Activated naive CD8-positive, alpha-beta T cell treated with anti-CD3 and anti-CD28 coated beads, Interleukin-2, amount 10 ng/mL, durations not matched to agents 7 days and 5 days (primary cell): ENCODE measurements around the gene CASP5. TPM values are rescaled to one million over a fixed set of nuclear protein-coding genes. Genes with fewer than 3 reads are reported as not detected.
"Not testable (repeated sequence)": the region's sequence is repeated elsewhere in the genome, so short reads cannot be mapped to it uniquely, and the experiment has no call there.

ENCODE experiments used
- ATAC-seq: fragments of 150-1000 bp; cut with Tn5 transposase; one replicate; pipeline ENCODE4 v1.10.0; 2021; ENCODE audit warnings: low read depth, moderate library complexity
- POLR2A ChIA-PET: fragments of 350-600 bp; sonication (Branson Sonifier 250); formaldehyde crosslinking; loops from one replicate; lab custom pipeline; 2021; ENCODE audit warnings: antibody characterized with exemption; lab: Charles Lee
- DNase-seq: peaks from one replicate; pipeline ENCODE4 v3.0.0; 2021
- H3K27ac Mint-ChIP-seq: one replicate; pipeline ENCODE4 v1.8.0; 2022; ENCODE audit warnings: mild to moderate bottlenecking, mixed read lengths
- H3K27me3 Mint-ChIP-seq: one replicate; pipeline ENCODE4 v1.8.0; 2022; ENCODE audit warnings: mild to moderate bottlenecking, moderate library complexity, mixed read lengths
- H3K36me3 Mint-ChIP-seq: one replicate; pipeline ENCODE4 v1.8.0; 2021; ENCODE audit warnings: mild to moderate bottlenecking, mixed read lengths
- H3K4me1 Mint-ChIP-seq: one replicate; pipeline ENCODE4 v1.8.0; 2021; ENCODE audit warnings: mixed read lengths
- H3K4me3 Mint-ChIP-seq: one replicate; pipeline ENCODE4 v1.8.0; 2022; ENCODE audit warnings: mild to moderate bottlenecking, moderate library complexity, mixed read lengths
- H3K9me3 Mint-ChIP-seq: one replicate; pipeline ENCODE4 v1.8.0; 2021; ENCODE audit warnings: mixed read lengths
- total RNA-seq, 2 experiments: library from RNA; stranded (reverse); gene quantifications; one replicate each; pipeline ENCODE4 v1.2.3, GENCODE V29; 2021

Gene CASP5
- not detected for total RNA-seq

DNA sequence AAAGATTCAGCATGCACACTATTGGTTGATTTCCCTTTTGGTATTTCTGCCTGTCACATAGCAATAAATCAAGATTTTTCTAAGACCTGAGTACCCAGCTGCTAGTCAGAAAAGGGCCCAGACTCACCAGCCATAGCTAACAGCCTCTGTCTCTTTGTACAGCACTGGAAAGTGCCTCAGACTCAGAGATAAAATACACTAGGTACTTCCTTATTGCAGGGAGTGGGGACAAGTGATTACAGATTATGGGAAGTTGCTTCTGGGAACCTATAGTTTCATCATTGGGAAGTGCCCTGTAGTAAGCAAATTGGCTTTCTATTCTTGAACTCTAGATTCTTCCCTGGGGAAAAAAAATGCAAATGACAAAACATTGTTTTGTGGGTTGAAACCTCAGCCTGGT, at the start of gene CASP5:
Gene CASP5, minus strand, starts transcription at position 166 of the 400 bp plus-strand sequence. Its CDS starts 32 bp downstream, at position 134.
- Mint-ChIP-seq H3K27ac (no peak within 1 kb of the TSS), H3K9me3 (peaks cover 2% of the 10 kb centered on the region), H3K27me3 (no peaks in the 10 kb centered on the region), H3K36me3 (peaks cover 35% of the 10 kb centered on the region), H3K4me1 (peaks cover 7% of the 10 kb centered on the region), H3K4me3 (no peak within 1 kb of the TSS)
- DNase-seq (no peak), ATAC-seq (no peak)
- POLR2A ChIA-PET, result no interaction called here

GRCh38 chr11:105072080-105072479, 49.1 kb upstream of the CASP5 start:
- H3K4me1 Mint-ChIP-seq, result peaks cover 13% of the 10 kb centered on the region
- H3K4me3 Mint-ChIP-seq, POLR2A ChIA-PET, H3K9me3 Mint-ChIP-seq, DNase-seq, H3K27ac Mint-ChIP-seq, H3K27me3 Mint-ChIP-seq, ATAC-seq, H3K36me3 Mint-ChIP-seq: not testable (repeated sequence)

DNA sequence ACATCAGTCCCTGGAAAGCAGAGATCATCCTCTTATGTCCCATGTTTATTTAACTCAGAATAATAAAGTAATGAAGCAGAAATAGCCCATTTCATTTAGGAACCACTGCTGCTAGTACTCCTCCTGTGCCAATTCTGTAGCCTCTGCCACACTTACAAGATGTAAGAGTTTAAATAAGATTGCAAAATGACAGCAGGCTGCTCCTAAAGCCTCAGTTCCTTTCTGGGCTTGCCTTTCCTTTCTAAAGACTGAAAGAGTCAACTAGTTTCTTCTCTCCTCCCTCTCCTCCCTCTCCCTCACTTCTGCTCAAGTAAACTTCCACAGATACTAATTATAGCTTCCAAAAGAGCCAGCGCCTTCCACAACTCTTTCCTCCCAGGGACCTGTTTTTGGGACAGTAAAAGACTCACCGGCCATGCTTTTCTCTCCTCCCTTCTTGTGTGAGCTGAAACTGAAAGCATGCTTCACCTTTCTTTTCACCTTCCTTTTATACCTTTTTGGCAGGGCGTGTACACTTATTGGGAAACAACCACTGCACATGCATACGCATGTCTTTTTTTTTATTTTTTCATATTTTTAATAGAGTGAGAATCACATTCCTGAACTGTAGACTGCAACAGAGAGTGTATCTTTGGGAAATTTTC, 48.2 kb upstream of the CASP5 start:
- peaks cover 13% of the 10 kb centered on the region for H3K4me1 Mint-ChIP-seq
- peaks cover 3% of the 10 kb centered on the region for H3K9me3 Mint-ChIP-seq
- peaks cover 8% of the 10 kb centered on the region for H3K36me3 Mint-ChIP-seq
- no peaks in the 10 kb centered on the region for H3K27me3 Mint-ChIP-seq
- POLR2A ChIA-PET, result interaction anchor here (0.7 kb wide), 1 partner anchor 183 kb away, joined by 4 read pairs; no protein-coding TSS in a partner anchor
- DNase-seq (no peak), ATAC-seq (peak; percentile 34)
- H3K27ac Mint-ChIP-seq, result peak overlapping the region; percentile 67
- peak overlapping the region; percentile 64 for H3K4me3 Mint-ChIP-seq

GRCh38 chr11:105070306-105070705, 47.3 kb upstream of the CASP5 start:
- Mint-ChIP-seq H3K4me3 (peak overlapping the region; percentile 64), H3K4me1 (peaks cover 13% of the 10 kb centered on the region), H3K27ac (peak overlapping the region; percentile 71), H3K9me3 (peaks cover 3% of the 10 kb centered on the region), H3K36me3 (peaks cover 8% of the 10 kb centered on the region), H3K27me3 (no peaks in the 10 kb centered on the region)
- POLR2A ChIA-PET, result no interaction called here
- DNase-seq, result no peak
- ATAC-seq, result peak; percentile 68

DNA sequence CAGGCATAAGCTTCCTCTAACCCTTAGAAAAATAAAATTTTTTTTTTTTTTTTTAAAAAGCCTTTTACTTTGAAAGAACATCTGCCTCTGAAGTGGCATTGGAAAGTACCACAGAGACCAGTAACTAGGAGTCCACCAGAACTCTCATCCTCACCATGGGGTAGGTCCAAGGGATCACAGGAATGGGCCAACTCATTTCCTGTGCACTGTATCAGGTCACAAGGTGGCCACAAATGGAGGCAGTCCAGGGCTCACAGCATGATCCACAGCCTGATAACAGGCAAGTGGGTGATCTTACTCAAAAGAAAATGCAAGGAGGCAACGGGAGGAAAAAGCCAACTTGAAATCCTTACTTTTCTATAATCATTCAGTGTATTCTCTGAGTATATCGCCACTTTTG, 46.8 kb upstream of the CASP5 start:
- ATAC-seq, result peak; percentile 53
- H3K27me3 Mint-ChIP-seq, H3K27ac Mint-ChIP-seq, H3K9me3 Mint-ChIP-seq, DNase-seq, POLR2A ChIA-PET, H3K4me3 Mint-ChIP-seq, H3K36me3 Mint-ChIP-seq: not testable (repeated sequence)
- H3K4me1 Mint-ChIP-seq, result peaks cover 13% of the 10 kb centered on the region

GRCh38 chr11:105063245-105063941, 40.4 kb upstream of the CASP5 start:
- H3K27ac Mint-ChIP-seq, H3K4me1 Mint-ChIP-seq, H3K27me3 Mint-ChIP-seq, POLR2A ChIA-PET, ATAC-seq, DNase-seq, H3K36me3 Mint-ChIP-seq, H3K4me3 Mint-ChIP-seq, H3K9me3 Mint-ChIP-seq: not testable (repeated sequence)

DNA sequence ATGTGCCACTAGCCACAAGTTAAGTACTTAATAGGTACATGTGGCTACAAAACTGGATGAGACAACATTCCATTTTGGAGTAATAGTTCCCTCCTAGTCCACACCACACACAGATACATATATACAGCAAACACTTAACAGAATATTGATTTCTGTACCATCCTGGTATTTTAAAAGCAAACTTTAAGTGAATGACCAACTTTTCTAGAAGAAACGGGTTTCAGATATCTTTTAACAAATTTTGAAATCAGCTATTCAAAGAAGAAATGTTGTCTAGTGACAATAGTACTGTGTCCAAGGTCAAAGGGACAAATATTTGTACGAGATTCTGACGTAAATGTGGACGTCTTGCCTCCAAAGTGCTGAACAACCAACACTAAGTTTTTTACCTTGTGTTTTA, 34.5 kb upstream of the CASP5 start:
- Mint-ChIP-seq H3K27me3 (no peaks in the 10 kb centered on the region), H3K36me3 (no peaks in the 10 kb centered on the region), H3K4me3 (no peak overlapping the region), H3K4me1 (no peaks in the 10 kb centered on the region), H3K27ac (no peak overlapping the region), H3K9me3 (no peaks in the 10 kb centered on the region)
- DNase-seq, result no peak
- POLR2A ChIA-PET, result no interaction called here
- no peak for ATAC-seq

GRCh38 chr11:105056446-105056845, 33.5 kb upstream of the CASP5 start:
- POLR2A ChIA-PET, result no interaction called here
- H3K4me1 Mint-ChIP-seq, result no peaks in the 10 kb centered on the region
- H3K9me3 Mint-ChIP-seq, result no peaks in the 10 kb centered on the region
- ATAC-seq, result no peak
- H3K27me3 Mint-ChIP-seq, result no peaks in the 10 kb centered on the region
- no peak overlapping the region for H3K4me3 Mint-ChIP-seq
- H3K27ac Mint-ChIP-seq, result no peak overlapping the region
- DNase-seq, result no peak
- no peaks in the 10 kb centered on the region for H3K36me3 Mint-ChIP-seq

DNA sequence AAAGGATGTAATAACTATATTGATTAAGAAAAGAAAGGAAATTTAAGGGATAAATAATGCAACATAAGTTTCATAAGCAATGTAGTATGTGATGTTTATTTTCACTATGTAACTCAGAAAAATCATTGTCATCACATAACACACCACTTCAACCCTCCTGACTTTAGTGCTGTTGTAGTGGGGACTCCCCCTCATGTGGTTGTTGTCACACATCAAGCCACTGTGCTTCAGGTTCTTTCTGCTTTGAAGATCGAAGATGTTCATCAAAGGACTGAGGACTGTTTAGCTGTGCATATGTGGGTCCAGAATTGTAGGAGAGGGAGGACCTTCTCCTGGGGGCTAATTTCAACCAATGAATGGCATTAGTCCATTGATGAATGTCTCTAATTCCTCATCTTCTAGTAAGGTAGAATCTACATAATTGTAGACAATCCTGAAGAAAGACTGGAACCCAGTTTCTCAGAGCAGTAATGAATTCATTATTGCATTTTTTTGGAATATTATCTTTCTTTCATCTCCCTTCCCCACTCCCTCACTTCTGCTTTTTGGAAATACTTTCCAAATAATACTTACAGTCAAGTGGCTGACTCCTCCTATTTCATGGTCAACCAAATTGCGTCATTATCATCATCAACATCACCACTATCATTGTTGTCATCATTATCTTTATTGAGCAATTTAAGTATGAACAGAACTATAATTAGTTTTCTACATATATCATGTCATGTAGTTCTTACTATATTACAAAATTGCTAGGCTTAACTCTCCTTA, 31.9 kb upstream of the CASP5 start:
- Mint-ChIP-seq H3K4me1 (no peaks in the 10 kb centered on the region), H3K9me3 (no peaks in the 10 kb centered on the region), H3K27me3 (no peaks in the 10 kb centered on the region), H3K27ac (no peak overlapping the region), H3K36me3 (no peaks in the 10 kb centered on the region), H3K4me3 (no peak overlapping the region)
- no peak for ATAC-seq
- POLR2A ChIA-PET, result no interaction called here
- no peak for DNase-seq

DNA sequence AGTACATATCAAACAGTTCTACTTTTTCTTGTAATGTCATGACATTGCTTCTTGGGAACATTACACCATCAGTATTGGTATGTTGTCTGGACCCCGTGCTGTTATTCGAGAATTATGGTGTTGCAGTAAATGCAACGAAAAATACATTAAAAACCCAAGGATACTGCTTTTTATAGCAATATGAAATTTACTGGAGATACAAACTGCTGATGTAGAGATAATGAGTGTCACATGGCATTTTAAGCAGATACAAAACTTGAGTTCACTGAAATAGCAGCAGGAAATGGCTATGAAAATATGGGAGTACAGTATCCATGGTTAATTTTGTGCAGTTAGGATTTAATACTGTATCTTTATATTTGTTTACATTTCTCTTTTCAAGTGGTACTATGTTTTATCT, 29.5 kb upstream of the CASP5 start:
- no peaks in the 10 kb centered on the region for H3K27me3 Mint-ChIP-seq

DNA sequence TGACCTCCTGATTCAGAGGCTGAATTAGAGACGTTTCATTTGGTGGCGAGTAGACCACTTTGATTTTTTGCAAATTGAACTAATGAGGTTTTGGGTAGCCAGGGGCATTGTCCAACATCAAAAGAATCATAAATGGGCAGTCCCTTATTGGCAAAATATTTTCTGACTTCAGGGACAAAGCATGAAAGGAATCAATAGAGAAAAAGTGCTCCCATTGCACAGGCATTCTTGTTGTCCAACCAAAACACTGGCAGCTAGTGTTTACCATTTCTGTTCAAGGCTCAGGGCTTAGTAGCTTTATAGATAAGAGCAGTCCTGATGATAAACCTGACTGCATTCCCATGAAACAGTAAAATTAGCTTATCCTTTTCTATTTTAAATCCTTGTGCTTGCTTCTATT, 28.6 kb upstream of the CASP5 start:
- DNase-seq, result no peak
- POLR2A ChIA-PET, result no interaction called here
- no peaks in the 10 kb centered on the region for H3K4me1 Mint-ChIP-seq
- ATAC-seq, result no peak
- H3K9me3 Mint-ChIP-seq, result peaks cover 1% of the 10 kb centered on the region
- H3K27ac Mint-ChIP-seq, result no peak overlapping the region
- H3K36me3 Mint-ChIP-seq, result no peaks in the 10 kb centered on the region
- no peaks in the 10 kb centered on the region for H3K27me3 Mint-ChIP-seq
- H3K4me3 Mint-ChIP-seq, result no peak overlapping the region

More for the DNA sequence above, 29.5 kb upstream of the CASP5 start:
- no peak for ATAC-seq
- H3K36me3 Mint-ChIP-seq, result no peaks in the 10 kb centered on the region
- POLR2A ChIA-PET, result no interaction called here
- peaks cover 1% of the 10 kb centered on the region for H3K9me3 Mint-ChIP-seq
- no peak overlapping the region for H3K27ac Mint-ChIP-seq
- no peak for DNase-seq
- no peak overlapping the region for H3K4me3 Mint-ChIP-seq
- H3K4me1 Mint-ChIP-seq, result no peaks in the 10 kb centered on the region

- ATAC-seq (no peak), DNase-seq (no peak)
- Mint-ChIP-seq H3K36me3 (peaks cover 2% of the 10 kb centered on the region), H3K4me3 (no peak overlapping the region), H3K27me3 (no peaks in the 10 kb centered on the region), H3K4me1 (peaks cover 6% of the 10 kb centered on the region), H3K27ac (no peak overlapping the region), H3K9me3 (peaks cover 1% of the 10 kb centered on the region)
- POLR2A ChIA-PET, result no interaction called here
Observed at GRCh38 chr11:105049481-105049880, 26.5 kb upstream of the CASP5 start.

DNA sequence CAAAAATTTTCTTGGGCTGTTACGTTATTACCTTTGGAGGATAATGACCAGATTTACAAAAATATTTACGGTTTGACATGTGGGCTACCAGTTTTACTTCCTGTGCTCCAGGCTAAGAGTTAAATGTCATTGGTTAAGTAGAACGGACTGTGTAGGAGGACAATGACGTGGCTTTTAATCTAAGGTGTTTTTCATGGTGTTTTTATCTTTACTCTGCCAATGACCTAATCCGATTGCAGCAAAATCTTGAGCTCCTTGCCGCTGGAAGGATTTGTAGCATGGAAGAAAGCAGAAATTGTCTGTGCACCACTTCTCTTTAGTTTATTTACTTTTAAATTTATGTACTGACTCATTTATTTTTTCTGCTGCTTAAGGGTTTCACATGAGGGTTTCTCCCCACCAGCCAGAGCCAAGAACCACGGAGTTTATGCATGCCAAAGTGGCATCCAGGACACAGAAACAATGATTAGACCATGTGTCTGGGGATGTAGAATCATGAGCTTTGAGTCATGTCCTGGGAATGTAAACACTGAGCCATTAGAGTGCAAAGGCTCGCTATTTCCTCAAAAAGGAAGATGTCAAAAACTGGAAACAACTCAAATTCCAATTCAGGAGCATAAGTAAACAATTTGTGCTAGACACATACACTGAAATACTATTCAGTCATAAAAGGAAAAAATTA, 24.1 kb upstream of the CASP5 start:
- Mint-ChIP-seq H3K9me3 (peaks cover 1% of the 10 kb centered on the region), H3K4me3 (no peak overlapping the region), H3K27ac (no peak overlapping the region), H3K27me3 (no peaks in the 10 kb centered on the region), H3K36me3 (peaks cover 13% of the 10 kb centered on the region), H3K4me1 (peaks cover 25% of the 10 kb centered on the region)
- ATAC-seq, result no peak
- no peak for DNase-seq
- POLR2A ChIA-PET, result no interaction called here
